Hair follicle dermal papilla cell (primary cell): ENCODE measurements around the gene PLXDC1. TPM values are rescaled to one million over a fixed set of nuclear protein-coding genes. Genes with fewer than 3 reads are reported as not detected.

ENCODE experiments used
- small RNA-seq: library from RNA; depleted of rRNA; stranded (forward); fragments of <200 nt; gene quantifications from one replicate; pipeline ENCODE3, GENCODE V24; 2012
- total RNA-seq: library from RNA; depleted of rRNA; stranded (reverse); fragments of >200 nt; gene quantifications from 2 replicates; pipeline ENCODE4 v1.2.3, GENCODE V29; 2012

PLXDC1 gene
- total RNA-seq: 15.2 and 33.3 TPM in 2 replicates

GRCh38 chr17:39151150-39151942, at the start of gene PLXDC1:
PLXDC1 (minus strand) TSS chr17:39151637; CDS start chr17:39151437, 200 bp downstream.

GRCh38 chr17:39200070-39200879, 48.8 kb upstream of the PLXDC1 start, which contains the start of gene RPL19:
RPL19 (plus strand) TSS chr17:39200283; CDS start chr17:39200345, 62 bp downstream.

GRCh38 chr17:39197380-39198185, 46.1 kb upstream of the PLXDC1 start, which contains the start of gene CACNB1:
CACNB1 (minus strand) TSS chr17:39197669; CDS start chr17:39197495, 174 bp downstream.

GRCh38 chr17:39165841-39166349, 14.5 kb upstream of the PLXDC1 start, which contains the start of gene ARL5C:
ARL5C (minus strand) TSS chr17:39166161; CDS start chr17:39165760, 401 bp downstream.

Small RNA genes lying within 50 kb of the gene (small RNA-seq; reads per million reads assigned to genes)
- gene AC091178.1: not detected

Other genes starting within 250 kb of the PLXDC1 start
- not detected in 2 replicates for gene FBXO47, start 184.2 kb downstream of the PLXDC1 start, total RNA-seq
- not detected in 2 replicates for gene ARL5C, start 14.5 kb upstream of the PLXDC1 start, total RNA-seq
- 14.0 and 15.5 TPM in 2 replicates for gene CACNB1, start 46.0 kb upstream of the PLXDC1 start, total RNA-seq
- gene RPL19, start 48.6 kb upstream of the PLXDC1 start, total RNA-seq: 1,008 and 1,304 TPM in 2 replicates
- gene STAC2, start 74.3 kb upstream of the PLXDC1 start, total RNA-seq: 0.12 and 0.16 TPM in 2 replicates
- gene FBXL20, start 250.0 kb upstream of the PLXDC1 start, total RNA-seq: 12.9 and 19.3 TPM in 2 replicates